DOHH2 (cell line): ENCODE data around the gene ZNF324.

Source experiments
- H3F3A ChIP-seq: fragments of 200-600 bp; sonication (generic), shearing (Covaris generic); 2 replicates; pipeline ENCODE4 v1.6.0; 2016; ENCODE audit warnings: antibody characterized with exemption, mild to moderate bottlenecking; ENCODE audit not compliant: control insufficient read depth, insufficient read depth
- H3K27ac ChIP-seq: fragments of 200-600 bp; sonication (generic); 2 replicates; pipeline ENCODE4 v1.5.1; 2014; ENCODE audit warnings: low read depth, mild to moderate bottlenecking, low read length, moderate library complexity
- H3K27me3 ChIP-seq: fragments of 200-600 bp; sonication (generic); 2 replicates; pipeline ENCODE4 v1.6.1; 2014; ENCODE audit warnings: mild to moderate bottlenecking, low read length, mixed read lengths; ENCODE audit not compliant: control insufficient read depth
- H3K36me3 ChIP-seq: fragments of 200-600 bp; sonication (generic); 2 replicates; pipeline ENCODE4 v1.6.1; 2014; ENCODE audit warnings: mild to moderate bottlenecking, low read length, moderate library complexity, mixed read lengths; ENCODE audit not compliant: control insufficient read depth
- H3K4me1 ChIP-seq: fragments of 200-600 bp; sonication (generic); 2 replicates; pipeline ENCODE4 v1.6.1; 2014; ENCODE audit warnings: mild to moderate bottlenecking, low read length, mixed read lengths; ENCODE audit not compliant: control insufficient read depth
- H3K4me2 ChIP-seq: fragments of 200-600 bp; sonication (generic); 2 replicates; pipeline ENCODE4 v1.6.0; 2014; ENCODE audit warnings: mild to moderate bottlenecking, low read length, moderate library complexity
- H3K4me3 ChIP-seq: fragments of 200-600 bp; sonication (generic); 2 replicates; pipeline ENCODE4 v1.5.1; 2014; ENCODE audit warnings: mild to moderate bottlenecking, low read length, mixed read lengths
- H3K79me2 ChIP-seq: fragments of 200-600 bp; sonication (generic); 2 replicates; pipeline ENCODE4 v1.6.1; 2014; ENCODE audit warnings: mild to moderate bottlenecking, low read length, mixed read lengths; ENCODE audit not compliant: control insufficient read depth
- H3K9me2 ChIP-seq: fragments of 200-600 bp; sonication (generic); replicated peaks from 2 replicates; pipeline ENCODE4 v1.6.1; 2014; ENCODE audit warnings: mild to moderate bottlenecking, low read length, mixed read lengths; ENCODE audit not compliant: control insufficient read depth
- H3K9me3 ChIP-seq: fragments of 200-600 bp; sonication (generic); 2 replicates; pipeline ENCODE4 v1.6.1; 2014; ENCODE audit warnings: antibody characterized with exemption, low read length, mixed read lengths; ENCODE audit not compliant: control insufficient read depth, insufficient read depth
- H4K20me1 ChIP-seq: fragments of 200-600 bp; sonication (generic); 2 replicates; pipeline ENCODE4 v1.6.0; 2014; ENCODE audit warnings: low read depth, mild to moderate bottlenecking, antibody characterized with exemption, low read length, moderate library complexity; ENCODE audit not compliant: control insufficient read depth, insufficient read depth
- CTCF ChIP-seq: fragments of 200-600 bp; sonication (generic); IDR thresholded peaks from one replicate; pipeline ENCODE4 v1.5.1; 2014; ENCODE audit warnings: antibody characterized with exemption, mild to moderate bottlenecking, low read depth, low read length; ENCODE audit not compliant: poor library complexity, severe bottlenecking
- EZH2phosphoT487 ChIP-seq: fragments of 200-600 bp; sonication (generic); IDR thresholded peaks from 2 replicates; pipeline ENCODE4 v1.6.1; 2017; ENCODE audit warnings: borderline replicate concordance, mild to moderate bottlenecking, antibody characterized with exemption, low read length, moderate library complexity, mixed read lengths

The ZNF324 gene

GRCh38 chr19:58471736-58472135 lies 4.9 kb downstream of the ZNF324 start:
- H3K9me3 ChIP-seq, result no peaks in the 10 kb centered on the region

GRCh38 chr19:58473775-58474174 lies 6.9 kb downstream of the ZNF324 start:
- H3K9me2 ChIP-seq, result no peaks in the 10 kb centered on the region
- no peaks in the 10 kb centered on the region for H3K27me3 ChIP-seq
- peaks cover 12% of the 10 kb centered on the region for H3F3A ChIP-seq
- H3K4me2 ChIP-seq, result no peak overlapping the region
- no peak overlapping the region for H3K27ac ChIP-seq
- H4K20me1 ChIP-seq, result peaks cover 3% of the 10 kb centered on the region; the same call in 1 of the 2 replicates
- H3K4me1 ChIP-seq, result peaks cover 22% of the 10 kb centered on the region
- peaks cover 9% of the 10 kb centered on the region for H3K79me2 ChIP-seq
- no peaks in the 10 kb centered on the region for H3K9me3 ChIP-seq
- TF ChIP-seq CTCF (no peak), EZH2phosphoT487 (no peak)
- peaks cover 36% of the 10 kb centered on the region for H3K36me3 ChIP-seq
- H3K4me3 ChIP-seq, result no peak overlapping the region

More at GRCh38 chr19:58471736-58472135, 4.9 kb downstream of the ZNF324 start:
- peaks cover 27% of the 10 kb centered on the region for H3K79me2 ChIP-seq
- no peak overlapping the region for H3K27ac ChIP-seq
- peaks cover 36% of the 10 kb centered on the region for H3K36me3 ChIP-seq
- H3K4me3 ChIP-seq, result no peak overlapping the region
- TF ChIP-seq CTCF, result no peak
- TF ChIP-seq EZH2phosphoT487, result no peak
- peaks cover 12% of the 10 kb centered on the region for H3F3A ChIP-seq
- H4K20me1 ChIP-seq, result peaks cover 8% of the 10 kb centered on the region; the same call in 1 of the 2 replicates
- H3K9me2 ChIP-seq, result no peaks in the 10 kb centered on the region
- no peaks in the 10 kb centered on the region for H3K27me3 ChIP-seq
- no peak overlapping the region for H3K4me2 ChIP-seq
- peaks cover 23% of the 10 kb centered on the region for H3K4me1 ChIP-seq

DNA sequence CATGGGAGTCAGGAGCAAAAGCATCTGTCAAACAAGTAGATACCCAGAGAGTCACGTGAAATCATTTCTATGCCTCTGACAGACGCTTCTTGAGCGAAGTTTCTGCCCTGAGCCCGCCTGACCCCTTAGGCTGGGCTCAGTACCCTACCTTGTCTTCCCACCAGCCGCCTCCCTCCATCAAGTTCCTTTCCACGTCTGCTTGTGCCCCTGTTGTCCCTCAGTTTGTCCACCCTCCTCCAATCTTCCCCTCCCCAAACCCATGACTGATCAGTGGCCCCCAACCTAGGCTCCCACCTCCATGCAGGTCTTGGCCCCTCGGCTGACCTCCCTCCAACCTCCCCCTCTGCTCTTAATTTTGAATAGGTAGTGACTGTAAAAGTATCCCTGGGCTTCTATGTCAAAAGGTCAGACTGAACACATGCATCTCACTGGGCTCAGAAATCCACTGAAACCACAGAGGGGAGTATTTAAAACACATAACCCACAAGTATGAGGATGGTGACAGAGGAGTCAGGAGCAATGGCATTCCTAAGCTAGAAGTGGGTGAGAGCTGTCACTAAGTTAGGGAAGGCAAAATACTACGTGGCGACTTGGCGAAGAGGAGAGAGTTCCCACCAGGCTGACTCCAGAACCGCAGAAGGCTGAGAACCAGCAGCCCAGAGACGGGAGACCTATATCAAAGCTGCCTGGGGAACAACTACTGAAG lies 7.6 kb downstream of the ZNF324 start:
- H4K20me1 ChIP-seq, result no peaks in the 10 kb centered on the region; the same call in 1 of the 2 replicates
- no peak overlapping the region for H3K27ac ChIP-seq
- peak overlapping the region; percentile 100 for H3K4me2 ChIP-seq
- H3F3A ChIP-seq, result peaks cover 12% of the 10 kb centered on the region
- peak overlapping the region; percentile 97; the same call in 1 of the 2 replicates for H3K4me3 ChIP-seq
- H3K27me3 ChIP-seq, result no peaks in the 10 kb centered on the region
- peaks cover 31% of the 10 kb centered on the region for H3K36me3 ChIP-seq
- peaks cover 22% of the 10 kb centered on the region for H3K4me1 ChIP-seq
- peaks cover 2% of the 10 kb centered on the region for H3K79me2 ChIP-seq
- no peaks in the 10 kb centered on the region for H3K9me2 ChIP-seq
- TF ChIP-seq CTCF (no peak), EZH2phosphoT487 (no peak)
- H3K9me3 ChIP-seq, result no peaks in the 10 kb centered on the region
